Measurements from ENCODE around the gene SART1.
A peak's percentile ranks its signal among the peaks of the same experiment; 100 is the strongest.
"Not testable (repeated sequence)": the region's sequence is repeated elsewhere in the genome, so short reads cannot be mapped to it uniquely, and the experiment has no call there.

SART1 gene

GRCh38 chr11:66015454-66015881, 53.9 kb downstream of the SART1 start:
- no peak for DNase-seq (ENCODE audit: low read depth in 2 of 2)

- DNase-seq (ENCODE audit: low read depth in 2 of 2) = no peak
These were observed 54.6 kb downstream of the SART1 start for GRCh38 chr11:66015936-66016792.

GRCh38 chr11:66016793-66017177, 55.3 kb downstream of the SART1 start:
- no peak for DNase-seq (ENCODE audit: low read depth in 2 of 2)

GRCh38 chr11:66017321-66017720, 55.8 kb downstream of the SART1 start:
- no peak for DNase-seq (ENCODE audit: low read depth in 2 of 2)

- no peak for DNase-seq (ENCODE audit: low read depth in 2 of 2)
These were observed 58.7 kb downstream of the SART1 start for GRCh38 chr11:66020212-66020611.

- peak; percentile 10 to 33 for DNase-seq (ENCODE audit: low read depth in 2 of 2)
These were observed 59.3 kb downstream of the SART1 start for GRCh38 chr11:66020618-66021357.

GRCh38 chr11:66022401-66023185, 61.1 kb downstream of the SART1 start:
- DNase-seq (ENCODE audit: low read depth in 2 of 2) = peak; percentile 75 to 80

- DNase-seq (ENCODE audit: low read depth in 2 of 2) = not testable (repeated sequence)
These were observed 61.6 kb downstream of the SART1 start for GRCh38 chr11:66023186-66023440.

- no peak for DNase-seq (ENCODE audit: low read depth in 2 of 2)
These were observed 64.5 kb downstream of the SART1 start, which contains the start of gene CATSPER1 for GRCh38 chr11:66026017-66026529. Gene CATSPER1, minus strand, starts transcription at chr11:66026479. Its CDS starts 100 bp downstream, at chr11:66026379.

All from stimulated activated CD8-positive, alpha-beta memory T cell treated with anti-CD3 and anti-CD28 coated beads, Interleukin-2, amount 100 ng/mL, for 48 hours (primary cell).